D721Med (cell line): Measurements from ENCODE around the gene AHCYL1.
A peak's percentile ranks its signal among the peaks of the same experiment; 100 is the strongest.

ENCODE experiments used
- DNase-seq: peaks from one replicate; pipeline ENCODE4 v3.0.0; 2011; ENCODE audit warnings: low spot score; ENCODE audit not compliant: insufficient read length
- FAIRE-seq: peaks from 2 replicates; lab custom pipeline; 2011; peaks lifted over from hg19 to GRCh38; lab: Jason Lieb, UNC
- TF ChIP-seq, protein P1 (sequence below): IDR thresholded peaks from 2 replicates; pipeline ENCODE4 v1.5.1; 2012; ENCODE audit warnings: mild to moderate bottlenecking, control low read depth; ENCODE audit not compliant: insufficient read depth; ENCODE audit errors: missing control alignments

The AHCYL1 gene

DNA sequence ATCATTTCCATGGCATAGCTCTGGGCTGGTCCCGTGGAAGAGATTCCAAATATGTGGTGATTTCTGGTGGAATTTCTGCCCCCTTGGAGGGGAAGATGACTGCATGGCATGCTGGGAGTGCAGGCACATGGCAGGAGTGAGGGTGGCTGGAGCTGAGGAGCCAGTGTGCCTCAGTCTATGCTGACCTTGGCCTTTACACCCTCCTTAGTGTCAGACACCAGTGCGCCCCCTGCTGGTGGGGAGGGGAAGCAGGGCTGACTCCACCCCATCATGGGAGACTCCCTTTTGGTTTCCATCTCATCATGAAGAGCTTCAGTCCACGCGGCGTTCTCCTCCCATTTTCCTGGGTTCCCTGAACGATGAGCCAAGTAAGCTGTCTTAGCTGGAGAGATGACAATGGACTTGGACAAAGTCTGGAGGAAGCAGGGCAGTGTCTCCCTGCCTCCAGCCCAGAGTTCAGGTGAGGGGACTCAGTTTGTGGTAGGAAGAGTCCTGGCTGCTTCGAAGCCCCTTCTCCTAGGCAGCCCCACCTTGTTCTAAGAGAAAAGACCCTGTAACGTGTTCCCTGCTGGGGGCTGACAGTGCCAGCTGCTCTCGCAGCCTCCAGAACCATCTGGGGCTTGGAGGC is 75.6 kb downstream of the AHCYL1 start:
- FAIRE-seq (no peak), DNase-seq (no peak)
- TF ChIP-seq, protein P1, sequence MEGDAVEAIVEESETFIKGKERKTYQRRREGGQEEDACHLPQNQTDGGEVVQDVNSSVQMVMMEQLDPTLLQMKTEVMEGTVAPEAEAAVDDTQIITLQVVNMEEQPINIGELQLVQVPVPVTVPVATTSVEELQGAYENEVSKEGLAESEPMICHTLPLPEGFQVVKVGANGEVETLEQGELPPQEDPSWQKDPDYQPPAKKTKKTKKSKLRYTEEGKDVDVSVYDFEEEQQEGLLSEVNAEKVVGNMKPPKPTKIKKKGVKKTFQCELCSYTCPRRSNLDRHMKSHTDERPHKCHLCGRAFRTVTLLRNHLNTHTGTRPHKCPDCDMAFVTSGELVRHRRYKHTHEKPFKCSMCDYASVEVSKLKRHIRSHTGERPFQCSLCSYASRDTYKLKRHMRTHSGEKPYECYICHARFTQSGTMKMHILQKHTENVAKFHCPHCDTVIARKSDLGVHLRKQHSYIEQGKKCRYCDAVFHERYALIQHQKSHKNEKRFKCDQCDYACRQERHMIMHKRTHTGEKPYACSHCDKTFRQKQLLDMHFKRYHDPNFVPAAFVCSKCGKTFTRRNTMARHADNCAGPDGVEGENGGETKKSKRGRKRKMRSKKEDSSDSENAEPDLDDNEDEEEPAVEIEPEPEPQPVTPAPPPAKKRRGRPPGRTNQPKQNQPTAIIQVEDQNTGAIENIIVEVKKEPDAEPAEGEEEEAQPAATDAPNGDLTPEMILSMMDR, result peak; percentile 58

DNA sequence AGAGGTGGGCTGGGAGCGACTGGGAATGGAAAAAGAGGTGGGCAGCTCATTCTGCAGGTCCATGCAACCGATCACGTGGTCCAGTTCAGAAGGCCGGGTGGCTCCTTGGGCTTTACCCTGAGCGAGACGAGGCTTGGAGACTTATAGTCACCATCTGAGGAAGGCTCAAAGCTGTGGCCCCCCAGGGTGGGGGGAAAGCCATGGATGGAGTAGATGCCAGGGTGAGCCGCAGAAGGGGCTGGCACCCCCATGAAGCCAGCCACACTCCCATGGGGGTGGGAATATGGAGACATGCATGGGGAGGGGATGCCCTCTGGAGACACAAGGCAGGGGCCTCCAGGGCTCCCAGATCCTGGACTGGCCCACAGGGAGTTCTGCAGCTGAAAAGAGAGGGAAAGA is 76.1 kb downstream of the AHCYL1 start:
- no peak for DNase-seq
- FAIRE-seq, result no peak
- TF ChIP-seq, protein P1, result no peak

DNA sequence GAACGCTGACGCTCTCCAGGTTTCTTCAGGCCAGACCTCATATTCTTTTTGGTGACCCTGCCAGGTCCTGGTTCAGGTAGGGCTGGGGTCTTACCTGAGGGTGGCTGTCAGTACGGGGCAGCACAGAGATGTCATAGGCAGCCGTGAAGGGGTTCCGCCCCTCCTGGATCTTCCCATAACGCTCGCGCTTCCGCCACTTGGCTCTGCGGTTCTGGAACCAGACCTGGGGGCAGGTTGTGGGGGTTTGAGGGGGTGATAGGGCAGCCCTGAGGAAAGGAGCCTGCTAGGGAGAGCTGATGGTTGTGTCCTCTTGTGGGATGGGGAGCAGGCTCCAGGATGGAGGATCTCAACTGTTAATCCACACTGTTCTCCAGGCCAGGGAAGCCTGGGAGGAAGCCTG is 76.8 kb downstream of the AHCYL1 start:
- DNase-seq (no peak), FAIRE-seq (no peak)
- TF ChIP-seq, protein P1, result no peak

DNA sequence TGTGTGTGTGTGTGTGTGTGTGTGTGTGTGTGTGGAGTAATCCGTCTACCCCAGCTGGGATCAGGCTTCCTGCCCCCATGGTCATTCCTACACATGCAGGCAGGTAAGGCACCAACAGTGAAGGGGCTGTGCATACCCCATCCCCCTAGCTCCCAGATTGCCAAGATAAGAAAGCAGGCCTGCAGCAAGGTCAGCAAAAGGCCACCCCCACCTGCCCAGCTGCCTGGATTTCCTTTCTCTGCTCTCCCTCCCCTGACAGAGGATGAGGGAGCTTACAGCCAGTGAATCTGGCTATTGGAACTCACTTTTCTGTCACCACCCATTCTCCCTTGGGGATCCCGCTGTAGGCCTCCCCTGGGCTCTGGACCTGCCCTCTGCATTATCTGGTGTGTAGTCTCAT is 78.0 kb downstream of the AHCYL1 start:
- no peak for DNase-seq
- TF ChIP-seq, protein P1, result no peak
- FAIRE-seq, result no peak

DNA sequence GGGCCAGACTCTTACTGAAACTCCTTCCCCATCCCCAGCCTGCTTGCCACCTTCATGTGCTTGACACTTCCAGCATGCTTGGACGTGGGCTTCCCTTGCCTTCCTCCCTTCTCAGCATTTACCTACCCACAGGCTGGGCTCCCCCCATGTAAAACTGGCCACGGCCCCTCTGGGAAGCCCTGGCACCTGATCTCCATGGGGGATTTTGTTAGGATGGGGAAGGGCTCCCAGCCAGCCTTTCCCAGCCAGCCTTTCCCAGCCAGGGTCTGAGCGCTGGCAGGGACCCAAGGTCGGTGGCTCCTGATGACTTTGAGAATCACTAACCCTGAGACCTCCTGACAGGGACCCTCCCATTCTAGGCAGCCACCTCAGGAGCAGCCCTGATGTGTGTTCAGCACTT is 79.2 kb downstream of the AHCYL1 start:
- FAIRE-seq (no peak), DNase-seq (no peak)
- TF ChIP-seq, protein P1, result no peak

DNA sequence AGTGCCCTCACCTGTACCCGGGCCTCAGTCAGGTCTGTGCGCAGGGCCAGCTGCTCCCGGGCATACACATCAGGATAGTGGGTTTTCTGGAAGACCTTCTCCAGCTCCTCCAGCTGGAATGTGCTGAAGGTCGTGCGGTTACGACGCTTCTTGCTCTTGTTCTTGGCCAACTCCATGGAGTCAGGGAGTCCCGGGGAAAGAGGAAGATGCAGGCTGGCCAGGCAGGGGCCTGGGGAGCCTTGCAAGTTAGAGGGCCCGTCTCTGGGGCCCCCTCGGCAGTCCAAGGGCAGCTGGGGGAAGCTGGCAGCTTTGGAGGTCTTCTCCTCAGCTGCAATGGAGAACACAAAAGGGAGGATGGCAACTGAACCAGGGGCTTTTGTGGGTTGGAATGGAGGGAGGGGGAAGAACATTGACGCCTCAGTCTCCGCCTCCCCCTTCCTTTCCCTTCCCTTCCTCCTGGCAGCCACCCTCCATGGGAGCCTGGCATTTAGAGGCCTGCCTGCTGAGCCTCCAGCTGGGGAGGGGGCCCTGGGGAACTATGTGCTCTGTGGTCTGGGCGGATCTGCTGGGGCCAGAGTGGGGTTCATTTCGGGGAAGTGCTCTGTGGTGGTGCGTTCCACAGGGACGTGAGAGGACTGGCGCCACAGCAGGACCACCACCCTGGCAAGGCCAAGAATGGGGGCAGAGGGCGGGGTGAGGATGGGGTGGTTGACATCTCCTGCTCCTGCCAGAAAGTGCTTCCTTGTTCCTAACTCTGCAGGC is 80.2 kb downstream of the AHCYL1 start:
- TF ChIP-seq, protein P1, result no peak
- FAIRE-seq (no peak), DNase-seq (no peak)

DNA sequence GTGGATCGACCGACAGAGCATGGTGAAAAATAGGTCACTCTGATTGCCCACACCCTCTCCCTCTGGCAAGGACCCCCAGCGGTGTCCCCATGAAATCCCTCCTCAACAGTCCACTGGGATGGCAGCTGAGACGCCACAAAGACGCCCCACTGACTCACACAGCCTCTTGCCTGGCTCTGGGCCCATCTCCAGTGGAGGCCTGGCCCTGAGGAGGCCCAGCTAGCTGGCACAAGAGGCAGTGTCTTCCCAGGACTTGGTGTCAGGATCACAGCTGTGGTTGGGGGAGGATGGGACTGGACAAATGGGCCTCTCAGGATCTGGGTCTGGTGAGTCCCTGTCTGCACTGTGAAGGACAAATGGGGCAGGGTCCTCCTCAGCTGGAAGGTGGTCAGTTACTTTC is 81.3 kb downstream of the AHCYL1 start:
- DNase-seq (no peak), FAIRE-seq (no peak)
- TF ChIP-seq, protein P1, result no peak
